ENCODE data around the gene PTPRA. TPM values are rescaled to one million over a fixed set of nuclear protein-coding genes. Genes with fewer than 3 reads are reported as not detected.
A peak's percentile ranks its signal among the peaks of the same experiment; 100 is the strongest.

Gene PTPRA
- total and polyA plus RNA-seq, 2 of the 13 experiments (the other 11 are each of a cell fraction or from before 2014, with no cell fraction given): 47.2 to 127 TPM

DNA sequence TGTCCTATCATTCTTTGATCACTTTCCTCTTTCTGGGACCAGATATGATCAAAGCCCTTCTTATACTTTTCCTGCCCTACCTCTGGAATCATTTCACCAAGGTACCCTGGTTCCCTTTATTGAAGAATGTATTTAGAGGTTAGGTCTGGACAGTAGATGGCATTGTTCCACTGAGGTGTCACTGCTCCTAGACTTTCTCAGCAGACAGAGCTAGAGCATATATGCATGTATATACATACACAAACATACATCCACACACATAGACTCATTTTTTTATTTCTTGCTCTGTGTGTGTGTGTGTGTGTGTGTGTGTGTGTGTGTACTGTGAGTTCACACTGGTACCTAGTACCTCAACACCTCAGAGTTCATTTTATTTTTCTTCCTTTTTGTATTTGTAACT, 40.9 kb downstream of the PTPRA start (continued):
- TF ChIP-seq FOXP1 (IDR thresholded peaks at IDR 0.05) (no peak), FOXP1 (CRISPR knock-in tag; IDR thresholded peaks at IDR 0.05) (no peak), MED8 (CRISPR knock-in tag; IDR thresholded peaks at IDR 0.05; ENCODE audit: insufficient replicate concordance) (no peak), ZNF569 (CRISPR knock-in tag; IDR thresholded peaks at IDR 0.05; ENCODE audit: borderline replicate concordance) (0 out of 2 replicates have a peak, but pooled peaks have one; percentile 15), JARID2 (CRISPR knock-in tag; IDR thresholded peaks at IDR 0.05; ENCODE audit: insufficient replicate concordance) (no peak), ZNF142 (CRISPR knock-in tag; IDR thresholded peaks at IDR 0.05) (no peak), ZNF652 (CRISPR knock-in tag; IDR thresholded peaks at IDR 0.05; ENCODE audit: borderline replicate concordance, low read depth) (no peak), ZBTB44 (CRISPR knock-in tag; IDR thresholded peaks at IDR 0.05) (no peak), RAD21 (CRISPR knock-in tag; IDR thresholded peaks at IDR 0.05) (peak; percentile 77), YY1 (IDR thresholded peaks at IDR 0.05; ENCODE audit: insufficient read depth, insufficient replicate concordance, low read depth, low read length) (no peak), RNF219 (CRISPR knock-in tag; IDR thresholded peaks at IDR 0.05) (no peak), ZNF737 (CRISPR knock-in tag; IDR thresholded peaks at IDR 0.05; ENCODE audit: borderline replicate concordance) (no peak)
- TF ChIP-seq, protein P1, sequence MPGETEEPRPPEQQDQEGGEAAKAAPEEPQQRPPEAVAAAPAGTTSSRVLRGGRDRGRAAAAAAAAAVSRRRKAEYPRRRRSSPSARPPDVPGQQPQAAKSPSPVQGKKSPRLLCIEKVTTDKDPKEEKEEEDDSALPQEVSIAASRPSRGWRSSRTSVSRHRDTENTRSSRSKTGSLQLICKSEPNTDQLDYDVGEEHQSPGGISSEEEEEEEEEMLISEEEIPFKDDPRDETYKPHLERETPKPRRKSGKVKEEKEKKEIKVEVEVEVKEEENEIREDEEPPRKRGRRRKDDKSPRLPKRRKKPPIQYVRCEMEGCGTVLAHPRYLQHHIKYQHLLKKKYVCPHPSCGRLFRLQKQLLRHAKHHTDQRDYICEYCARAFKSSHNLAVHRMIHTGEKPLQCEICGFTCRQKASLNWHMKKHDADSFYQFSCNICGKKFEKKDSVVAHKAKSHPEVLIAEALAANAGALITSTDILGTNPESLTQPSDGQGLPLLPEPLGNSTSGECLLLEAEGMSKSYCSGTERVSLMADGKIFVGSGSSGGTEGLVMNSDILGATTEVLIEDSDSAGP (CRISPR knock-in tag; IDR thresholded peaks at IDR 0.05; ENCODE audit: borderline replicate concordance): no peak
- TF ChIP-seq, protein P2, sequence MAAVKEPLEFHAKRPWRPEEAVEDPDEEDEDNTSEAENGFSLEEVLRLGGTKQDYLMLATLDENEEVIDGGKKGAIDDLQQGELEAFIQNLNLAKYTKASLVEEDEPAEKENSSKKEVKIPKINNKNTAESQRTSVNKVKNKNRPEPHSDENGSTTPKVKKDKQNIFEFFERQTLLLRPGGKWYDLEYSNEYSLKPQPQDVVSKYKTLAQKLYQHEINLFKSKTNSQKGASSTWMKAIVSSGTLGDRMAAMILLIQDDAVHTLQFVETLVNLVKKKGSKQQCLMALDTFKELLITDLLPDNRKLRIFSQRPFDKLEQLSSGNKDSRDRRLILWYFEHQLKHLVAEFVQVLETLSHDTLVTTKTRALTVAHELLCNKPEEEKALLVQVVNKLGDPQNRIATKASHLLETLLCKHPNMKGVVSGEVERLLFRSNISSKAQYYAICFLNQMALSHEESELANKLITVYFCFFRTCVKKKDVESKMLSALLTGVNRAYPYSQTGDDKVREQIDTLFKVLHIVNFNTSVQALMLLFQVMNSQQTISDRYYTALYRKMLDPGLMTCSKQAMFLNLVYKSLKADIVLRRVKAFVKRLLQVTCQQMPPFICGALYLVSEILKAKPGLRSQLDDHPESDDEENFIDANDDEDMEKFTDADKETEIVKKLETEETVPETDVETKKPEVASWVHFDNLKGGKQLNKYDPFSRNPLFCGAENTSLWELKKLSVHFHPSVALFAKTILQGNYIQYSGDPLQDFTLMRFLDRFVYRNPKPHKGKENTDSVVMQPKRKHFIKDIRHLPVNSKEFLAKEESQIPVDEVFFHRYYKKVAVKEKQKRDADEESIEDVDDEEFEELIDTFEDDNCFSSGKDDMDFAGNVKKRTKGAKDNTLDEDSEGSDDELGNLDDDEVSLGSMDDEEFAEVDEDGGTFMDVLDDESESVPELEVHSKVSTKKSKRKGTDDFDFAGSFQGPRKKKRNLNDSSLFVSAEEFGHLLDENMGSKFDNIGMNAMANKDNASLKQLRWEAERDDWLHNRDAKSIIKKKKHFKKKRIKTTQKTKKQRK (IDR thresholded peaks at IDR 0.05; ENCODE audit: low read length): no peak
